ENCODE results near the gene GRPEL2.

Gene GRPEL2

DNA sequence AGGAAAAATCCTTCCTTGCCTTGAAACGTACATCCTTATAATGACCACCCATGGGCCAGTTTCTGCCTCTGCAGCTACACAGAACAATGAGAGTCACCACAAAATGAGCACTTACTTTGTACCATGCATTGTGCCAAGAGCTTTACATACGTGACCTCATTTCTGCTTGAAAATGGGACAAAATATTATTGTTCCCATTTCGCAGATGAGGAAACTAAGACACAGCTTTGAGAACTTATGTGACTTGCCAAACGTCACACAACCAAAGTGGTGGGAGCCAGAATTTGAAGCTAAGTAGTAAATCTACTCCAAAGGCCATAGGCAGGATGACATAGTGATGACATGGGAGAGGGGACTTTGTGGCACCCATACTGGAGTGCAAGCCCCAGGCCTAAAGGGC lies 34.8 kb upstream of the GRPEL2 start:
- no peak overlapping the region for H3K4me3 ChIP-seq (ENCODE audit: low read depth, low read length)
- DNase-seq (ENCODE audit: low read depth), result no peak
- TF ChIP-seq CTCF (IDR thresholded peaks at IDR 0.05; ENCODE audit: insufficient read depth, low read depth, low read length, missing control alignments), result no peak

DNA sequence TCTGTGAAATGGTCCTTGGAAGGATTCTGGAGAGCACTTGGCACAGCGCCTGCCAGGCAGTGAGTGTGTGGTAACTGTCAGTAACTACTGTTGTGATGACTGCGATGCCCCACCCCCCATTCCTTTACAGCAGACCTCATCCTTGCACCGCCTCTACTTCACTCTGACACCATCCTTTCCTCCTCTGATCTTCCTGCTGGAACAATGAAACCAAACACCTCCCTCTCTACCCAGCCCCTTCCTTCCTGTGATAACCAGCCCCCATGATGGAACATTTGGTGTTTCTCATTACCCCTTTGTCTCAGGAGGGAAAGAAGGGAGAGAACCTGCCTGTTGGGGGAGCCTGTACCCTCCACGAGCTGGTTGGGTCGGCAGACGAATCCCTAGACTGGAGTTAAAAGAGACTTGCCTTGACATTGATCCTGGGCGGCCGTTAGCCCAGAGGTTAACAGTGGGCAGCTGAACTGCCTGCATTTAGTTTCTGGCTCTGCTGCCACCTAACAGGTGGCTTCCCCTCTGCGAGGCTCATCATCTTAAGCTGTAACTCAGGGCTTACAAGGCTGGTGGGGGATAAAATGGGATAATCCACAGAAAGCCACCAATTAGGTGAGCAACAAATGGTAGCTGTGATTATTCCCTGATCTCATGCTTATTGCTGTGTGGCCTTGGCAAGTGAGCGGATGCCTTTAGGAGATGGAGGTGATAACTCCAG lies 34.2 kb upstream of the GRPEL2 start:
- DNase-seq (ENCODE audit: low read depth), result no peak
- no peak overlapping the region for H3K4me3 ChIP-seq (ENCODE audit: low read depth, low read length)
- no peak for TF ChIP-seq CTCF (IDR thresholded peaks at IDR 0.05; ENCODE audit: insufficient read depth, low read depth, low read length, missing control alignments)

DNA sequence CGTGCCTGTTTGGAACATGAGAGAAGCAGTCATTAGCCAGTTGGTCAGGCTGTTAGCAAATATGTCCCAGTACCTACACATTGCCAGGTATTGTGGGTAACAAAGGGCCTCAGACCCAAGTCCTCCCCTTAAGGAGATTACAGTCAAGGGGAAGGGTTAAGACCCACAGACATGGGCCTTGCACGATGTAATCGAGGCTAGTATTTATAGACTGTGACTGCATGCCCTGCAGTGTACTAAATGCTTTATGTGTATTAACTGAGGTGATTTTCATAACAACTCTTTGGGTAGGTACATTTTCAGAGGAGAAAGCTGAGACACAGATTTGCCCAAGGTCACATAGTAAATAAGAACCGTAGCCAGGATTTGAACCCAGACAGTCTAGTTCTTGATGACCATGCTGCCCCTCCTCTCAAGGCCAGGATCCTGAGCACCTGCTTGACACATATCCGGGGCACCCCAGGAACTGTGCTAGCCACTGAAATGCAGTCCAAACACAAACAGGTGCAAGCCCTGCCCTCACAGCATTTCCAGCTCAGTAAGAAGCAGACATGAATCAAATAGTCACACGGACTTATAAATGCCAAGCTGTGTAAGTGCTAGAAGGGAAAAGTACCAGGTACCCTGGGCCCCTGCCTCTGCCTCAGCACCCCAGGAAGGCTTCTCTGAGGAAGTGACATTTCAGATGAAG lies 32.0 kb upstream of the GRPEL2 start:
- no peak overlapping the region for H3K4me3 ChIP-seq (ENCODE audit: low read depth, low read length)
- TF ChIP-seq CTCF (IDR thresholded peaks at IDR 0.05; ENCODE audit: insufficient read depth, low read depth, low read length, missing control alignments), result no peak
- DNase-seq (ENCODE audit: low read depth), result no peak

GRCh38 chr5:149314571-149315111 lies 30.7 kb upstream of the GRPEL2 start:
- TF ChIP-seq CTCF (IDR thresholded peaks at IDR 0.05; ENCODE audit: insufficient read depth, low read depth, low read length, missing control alignments), result no peak
- H3K4me3 ChIP-seq (ENCODE audit: low read depth, low read length), result no peak overlapping the region
- DNase-seq (ENCODE audit: low read depth), result no peak

GRCh38 chr5:149315753-149316152 lies 29.5 kb upstream of the GRPEL2 start:
- TF ChIP-seq CTCF (IDR thresholded peaks at IDR 0.05; ENCODE audit: insufficient read depth, low read depth, low read length, missing control alignments), result no peak
- H3K4me3 ChIP-seq (ENCODE audit: low read depth, low read length), result no peak overlapping the region
- DNase-seq (ENCODE audit: low read depth), result no peak

DNA sequence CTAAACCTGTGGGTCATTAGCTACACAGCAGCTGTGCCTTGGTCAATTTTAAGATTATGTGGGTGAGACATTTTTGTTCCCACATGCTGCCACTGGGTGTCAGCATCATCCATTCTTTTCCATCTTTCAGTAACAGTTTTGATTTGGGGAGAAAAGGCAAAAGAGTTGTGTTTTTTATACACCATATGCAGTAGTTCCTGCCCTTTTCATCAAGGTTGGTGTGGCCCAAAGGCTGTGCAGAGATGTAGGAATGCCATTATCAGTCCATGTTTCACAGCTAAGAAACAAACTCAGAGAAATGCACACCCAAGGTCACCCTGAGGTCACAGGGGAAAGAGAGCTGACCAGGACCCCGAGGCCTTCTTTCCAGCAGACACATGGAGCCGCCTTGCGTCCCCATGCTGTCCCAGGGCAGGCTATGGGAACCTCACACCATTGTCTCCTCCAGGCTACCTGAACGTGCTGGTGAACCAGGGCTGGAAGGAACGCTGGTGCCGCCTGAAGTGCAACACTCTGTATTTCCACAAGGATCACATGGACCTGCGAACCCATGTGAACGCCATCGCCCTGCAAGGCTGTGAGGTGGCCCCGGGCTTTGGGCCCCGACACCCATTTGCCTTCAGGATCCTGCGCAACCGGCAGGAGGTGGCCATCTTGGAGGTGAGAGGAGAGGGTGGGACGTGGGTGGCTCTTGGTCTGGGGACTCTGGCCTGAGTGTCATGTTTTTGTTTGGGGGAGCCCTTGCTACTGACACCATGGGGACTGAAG lies 27.8 kb upstream of the GRPEL2 start:
- peak; percentile 64 for TF ChIP-seq CTCF (IDR thresholded peaks at IDR 0.05; ENCODE audit: insufficient read depth, low read depth, low read length, missing control alignments)
- peak; percentile 55 for DNase-seq (ENCODE audit: low read depth)
- no peak overlapping the region for H3K4me3 ChIP-seq (ENCODE audit: low read depth, low read length)
